Forelimb muscle (tissue), 1 donor: ENCODE measurements around the gene LILRB3. TPM values are rescaled to one million over a fixed set of nuclear protein-coding genes. Genes with fewer than 3 reads are reported as not detected.

ENCODE experiments used
- DNase-seq: peaks from one replicate; pipeline ENCODE4 v3.0.0-alpha.2; 2013; ENCODE audit warnings: low read depth
- polyA plus RNA-seq: library from polyadenylated mRNA; unstranded; fragments of 120-200 nt; gene quantifications from one replicate; pipeline ENCODE4 v1.2.1, GENCODE V29; 2013; ENCODE audit not compliant: insufficient read length

Gene LILRB3
- polyA plus RNA-seq, 1 donor: 1.8 TPM

- no peak for DNase-seq
Observed at GRCh38 chr19:54168174-54168917, 54.5 kb downstream of the LILRB3 start.

Other genes with a start within 250 kb of the LILRB3 start
- gene CACNG6, start 231.4 kb downstream of the LILRB3 start, polyA plus RNA-seq: 27.8 TPM
- 0.19 TPM for gene VSTM1, start 159.1 kb downstream of the LILRB3 start, polyA plus RNA-seq
- not detected for gene TARM1, start 141.6 kb downstream of the LILRB3 start, polyA plus RNA-seq
- 0.39 TPM for gene OSCAR, start 122.2 kb downstream of the LILRB3 start, polyA plus RNA-seq
- 120 TPM for gene NDUFA3, start 120.2 kb downstream of the LILRB3 start, polyA plus RNA-seq
- 13.5 TPM for gene TFPT, start 107.3 kb downstream of the LILRB3 start, polyA plus RNA-seq
- 44.1 TPM for gene PRPF31, start 107.3 kb downstream of the LILRB3 start, polyA plus RNA-seq
- gene CNOT3, start 85.2 kb downstream of the LILRB3 start, polyA plus RNA-seq: 36.9 TPM
- gene LENG1, start 63.3 kb downstream of the LILRB3 start, polyA plus RNA-seq: 8.1 TPM
- gene TMC4, start 49.8 kb downstream of the LILRB3 start, polyA plus RNA-seq: 3.4 TPM
- 27.2 TPM for gene MBOAT7, start 33.4 kb downstream of the LILRB3 start, polyA plus RNA-seq
- 32.5 TPM for gene TSEN34, start 31.7 kb downstream of the LILRB3 start, polyA plus RNA-seq
- gene RPS9, start 22.1 kb downstream of the LILRB3 start, polyA plus RNA-seq: 2,526 TPM
- 1.2 TPM for gene LILRA6, start 19.8 kb upstream of the LILRB3 start, polyA plus RNA-seq
- gene LILRB5, start 34.3 kb upstream of the LILRB3 start, polyA plus RNA-seq: 8.1 TPM
- 1.9 TPM for gene LILRB2, start 58.1 kb upstream of the LILRB3 start, polyA plus RNA-seq
- gene LILRA5, start 90.2 kb upstream of the LILRB3 start, polyA plus RNA-seq: 0.44 TPM
- gene LILRA4, start 116.2 kb upstream of the LILRB3 start, polyA plus RNA-seq: not detected
- gene LAIR1, start 141.9 kb upstream of the LILRB3 start, polyA plus RNA-seq: 6.6 TPM
- 3.9 TPM for gene TTYH1, start 192.5 kb upstream of the LILRB3 start, polyA plus RNA-seq
- 120 TPM for gene LENG8, start 226.2 kb upstream of the LILRB3 start, polyA plus RNA-seq
- 1.8 TPM for gene LENG9, start 240.8 kb upstream of the LILRB3 start, polyA plus RNA-seq